Activated CD8-positive, alpha-beta memory T cell treated with anti-CD3 and anti-CD28 coated beads for 36 hours (primary cell): ENCODE results near the gene NCBP1. TPM values are rescaled to one million over a fixed set of nuclear protein-coding genes. Genes with fewer than 3 reads are reported as not detected.
"Not testable (repeated sequence)": the region's sequence is repeated elsewhere in the genome, so short reads cannot be mapped to it uniquely, and the experiment has no call there.

Experiments used
- CTCF ChIA-PET: fragments of 350-600 bp; sonication (Branson Sonifier 250); formaldehyde crosslinking; loops from one replicate; lab custom pipeline; 2021; ENCODE audit warnings: antibody characterized with exemption; lab: Charles Lee
- POLR2A ChIA-PET: fragments of 350-600 bp; sonication (Branson Sonifier 250); formaldehyde crosslinking; loops from one replicate; lab custom pipeline; 2021; ENCODE audit warnings: antibody characterized with exemption; lab: Charles Lee
- total RNA-seq, 2 experiments: library from RNA; stranded (reverse); gene quantifications; one replicate each; pipeline ENCODE4 v1.2.3, GENCODE V29; 2021

Gene NCBP1
- total RNA-seq = 10 to 100 TPM; 51.2 to 58.2 TPM

GRCh38 chr9:97632985-97633858 is at the start of gene NCBP1, which contains the start of gene TSTD2:
NCBP1 (plus strand) TSS chr9:97633821; CDS start chr9:97633882, 61 bp downstream.
TSTD2 (minus strand) TSS chr9:97633368; CDS start chr9:97627562, 5,806 bp downstream.
- ChIA-PET POLR2A (interaction anchor here (0.6 to 1.5 kb wide), 9 partner anchors 12 to 804 kb away, joined by 3 to 7 read pairs (median 4); partner anchors contain the start of gene XPA), CTCF (interaction anchor here (0.6 to 1.8 kb wide), 4 partner anchors 14 to 289 kb away, joined by 3 to 7 read pairs (median 3); partner anchors contain the start of gene TRMO)

DNA sequence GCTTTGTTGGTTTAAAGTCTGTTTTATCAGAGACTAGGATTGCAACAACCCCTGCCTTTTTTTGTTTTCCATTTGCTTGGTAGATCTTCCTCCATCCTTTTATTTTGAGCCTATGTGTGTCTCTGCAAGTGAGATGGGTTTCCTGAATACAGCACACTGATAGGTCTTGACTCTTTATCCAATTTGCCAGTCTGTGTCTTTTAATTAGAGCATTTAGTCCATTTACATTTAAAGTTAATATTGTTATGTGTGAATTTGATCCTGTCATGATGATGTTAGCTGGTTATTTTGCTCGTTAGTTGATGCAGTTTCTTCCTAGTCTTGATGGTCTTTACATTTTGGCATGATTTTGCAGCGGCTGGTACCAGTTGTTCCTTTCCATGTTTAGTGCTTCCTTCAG is 48.8 kb upstream of the NCBP1 start:
- POLR2A ChIA-PET, CTCF ChIA-PET: not testable (repeated sequence)

DNA sequence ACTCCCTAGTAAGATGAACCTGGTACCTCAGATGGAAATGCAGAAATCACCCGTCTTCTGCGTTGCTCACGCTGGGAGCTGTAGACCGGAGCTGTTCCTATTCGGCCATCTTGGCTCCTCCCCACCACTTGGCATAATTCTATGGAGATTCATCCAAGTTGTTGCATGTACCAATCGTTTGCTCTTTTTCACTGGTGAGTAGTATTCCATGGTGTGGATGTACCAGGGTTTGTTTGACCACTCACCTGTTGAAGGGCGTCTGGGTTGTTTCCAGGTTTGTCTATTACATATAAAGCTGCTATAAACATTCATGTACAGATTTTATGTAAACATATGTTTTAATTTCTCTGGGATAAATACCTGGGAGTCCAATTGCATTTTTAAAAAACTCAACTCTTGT is 46.7 kb upstream of the NCBP1 start:
- POLR2A ChIA-PET, CTCF ChIA-PET: not testable (repeated sequence)

DNA sequence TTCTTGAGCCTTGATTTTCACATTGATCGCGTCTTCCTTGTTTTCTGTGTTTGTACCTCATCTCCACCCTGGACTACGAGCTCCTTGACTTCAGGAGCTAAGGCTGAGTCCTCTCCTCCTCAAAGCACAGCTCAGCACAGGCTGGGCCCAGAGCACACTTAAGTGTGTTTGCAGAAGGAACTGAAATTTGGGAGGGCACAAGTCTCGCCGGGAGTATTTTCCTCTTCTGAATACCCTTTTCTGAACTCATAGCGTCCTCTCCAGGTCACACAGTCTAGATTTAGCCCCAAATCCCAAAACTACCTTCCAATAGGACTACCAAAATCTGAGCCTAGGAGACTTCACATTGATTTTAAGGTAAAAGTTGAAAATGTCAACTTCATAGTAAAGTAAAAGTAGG is 42.1 kb upstream of the NCBP1 start:
- ChIA-PET CTCF (no interaction called here), POLR2A (no interaction called here)

DNA sequence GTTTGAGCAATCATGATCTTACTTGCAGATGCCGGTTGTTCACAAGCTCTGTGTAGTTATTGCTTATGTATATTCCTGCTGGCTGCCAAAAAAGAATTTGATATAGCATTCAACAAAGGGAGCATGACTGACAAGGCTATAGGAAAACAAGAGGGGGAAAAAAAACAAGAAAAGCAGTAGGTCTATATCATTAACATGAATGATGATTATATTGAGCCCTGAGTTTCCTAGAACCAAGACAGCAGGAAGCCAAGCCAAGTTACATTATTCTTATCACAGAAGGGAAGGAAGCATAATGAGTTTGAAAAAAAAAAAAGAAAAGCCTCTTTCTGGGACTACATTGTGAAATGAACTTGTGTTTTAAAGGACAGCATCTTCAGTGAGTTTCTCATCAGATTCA is 41.5 kb upstream of the NCBP1 start:
- CTCF ChIA-PET = no interaction called here
- POLR2A ChIA-PET = no interaction called here

DNA sequence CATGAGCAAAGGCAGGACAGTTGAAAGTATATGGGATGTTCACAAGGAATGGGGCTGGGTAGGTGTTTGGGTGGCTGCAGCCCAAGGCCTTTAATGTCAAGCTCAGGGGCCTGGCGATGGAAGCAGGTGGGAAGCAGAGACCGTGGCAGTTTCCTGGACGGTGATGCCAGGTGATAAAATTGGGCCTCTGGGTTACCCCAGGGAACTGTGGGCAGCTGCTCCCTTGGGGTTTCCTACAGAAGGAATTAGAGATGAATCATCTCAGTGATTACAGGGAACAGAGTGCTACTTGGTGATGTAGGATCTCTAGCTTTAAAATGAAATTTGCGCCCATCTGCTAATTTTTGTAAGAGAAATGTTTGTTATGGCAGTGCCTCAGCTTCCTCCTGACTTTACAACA is 39.7 kb upstream of the NCBP1 start:
- ChIA-PET CTCF (no interaction called here), POLR2A (no interaction called here)

- ChIA-PET POLR2A (no interaction called here), CTCF (no interaction called here)
Measured at GRCh38 chr9:97594381-97594921, 39.2 kb upstream of the NCBP1 start.

DNA sequence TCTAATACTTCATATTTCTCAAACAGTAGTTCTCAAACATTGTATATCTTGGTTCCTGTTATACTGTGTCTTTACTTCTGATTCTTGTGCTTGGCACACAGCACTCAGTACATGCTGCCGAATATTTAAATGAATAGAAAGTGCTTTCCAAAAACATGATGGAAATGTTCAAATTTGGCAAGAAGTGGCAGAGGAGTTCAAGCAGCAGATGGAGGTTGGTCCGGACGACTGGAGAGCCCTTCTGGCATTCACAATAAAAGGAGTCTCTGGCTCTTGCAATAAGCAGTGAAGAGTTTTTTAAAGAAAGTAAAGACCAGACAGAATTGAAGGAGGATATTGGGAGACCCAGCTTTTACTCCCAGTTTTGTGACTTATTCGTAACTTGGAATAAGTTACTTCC is 36.7 kb upstream of the NCBP1 start:
- POLR2A ChIA-PET = no interaction called here
- CTCF ChIA-PET = no interaction called here

- ChIA-PET CTCF (interaction anchor here (0.5 to 2.9 kb wide), 27 partner anchors 8 to 1092 kb away, joined by 3 to 35 read pairs (median 4); partner anchors contain the start of gene TDRD7), POLR2A (interaction anchor here (0.6 to 0.7 kb wide), 2 partner anchors 130 to 201 kb away, joined by 3 to 4 read pairs; no protein-coding TSS in a partner anchor)
Measured at GRCh38 chr9:97598461-97599288, 34.9 kb upstream of the NCBP1 start.

DNA sequence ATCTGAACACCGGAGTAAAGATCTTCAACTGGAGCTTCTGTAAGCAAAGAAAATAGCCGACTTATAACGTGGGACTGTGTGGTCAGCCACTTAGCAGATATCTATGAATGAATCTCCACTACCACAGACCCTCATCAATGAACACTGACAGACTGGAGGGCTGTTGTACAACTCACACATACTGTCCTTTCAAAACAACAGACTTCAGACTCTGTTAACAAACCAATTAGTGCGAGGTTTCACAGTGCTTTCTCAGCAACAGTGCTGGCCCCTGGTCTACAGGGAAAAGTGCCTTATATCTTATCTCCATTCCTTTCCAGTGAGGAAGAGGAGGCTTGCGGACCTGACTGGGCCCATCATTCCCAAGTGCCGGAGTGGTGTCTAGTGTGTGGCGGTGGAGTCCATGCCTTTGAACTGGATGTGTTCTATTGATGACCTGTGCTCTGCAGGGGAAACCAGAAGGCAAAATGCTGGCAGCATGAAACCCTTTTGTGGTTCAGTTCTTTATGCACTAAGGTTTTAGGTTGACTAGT is 34.2 kb upstream of the NCBP1 start:
- POLR2A ChIA-PET = no interaction called here
- CTCF ChIA-PET = interaction anchor here (1.0 to 2.9 kb wide), 23 partner anchors 9 to 855 kb away, joined by 3 to 35 read pairs (median 5); no protein-coding TSS in a partner anchor

GRCh38 chr9:97600531-97601227 is 32.9 kb upstream of the NCBP1 start:
- ChIA-PET POLR2A (no interaction called here), CTCF (interaction anchor here (3.6 kb wide), 1 partner anchor 132 kb away, joined by 14 read pairs; no protein-coding TSS in a partner anchor)

GRCh38 chr9:97601228-97601898 is 32.3 kb upstream of the NCBP1 start:
- CTCF ChIA-PET = interaction anchor here (3.6 kb wide), 1 partner anchor 133 kb away, joined by 14 read pairs; no protein-coding TSS in a partner anchor

DNA sequence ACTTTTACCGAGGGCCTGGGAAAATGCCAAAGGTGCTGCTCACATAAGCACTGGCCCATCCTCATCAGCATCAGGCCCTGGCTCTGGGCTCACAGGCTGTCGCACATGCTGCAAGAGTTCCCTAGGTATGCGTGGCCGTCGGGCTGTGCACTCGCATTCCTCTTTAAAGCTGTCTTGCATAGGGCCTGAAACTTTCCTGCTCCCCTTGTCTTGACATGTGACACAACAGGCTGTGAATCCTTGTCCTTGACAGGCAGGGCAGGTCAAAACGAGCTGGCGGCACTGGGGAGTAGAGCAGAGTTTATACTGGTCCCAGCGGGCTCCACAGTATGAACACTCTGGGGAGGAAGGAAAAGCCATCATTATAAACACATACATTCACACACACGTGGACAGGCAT is 31.2 kb upstream of the NCBP1 start:
- CTCF ChIA-PET = interaction anchor here (1.4 to 3.6 kb wide), 2 partner anchors 134 to 190 kb away, joined by 4 to 14 read pairs; no protein-coding TSS in a partner anchor
- POLR2A ChIA-PET = no interaction called here

More at GRCh38 chr9:97601228-97601898, 32.3 kb upstream of the NCBP1 start:
- POLR2A ChIA-PET = interaction anchor here (0.6 kb wide), 1 partner anchor 141 kb away, joined by 4 read pairs; no protein-coding TSS in a partner anchor

DNA sequence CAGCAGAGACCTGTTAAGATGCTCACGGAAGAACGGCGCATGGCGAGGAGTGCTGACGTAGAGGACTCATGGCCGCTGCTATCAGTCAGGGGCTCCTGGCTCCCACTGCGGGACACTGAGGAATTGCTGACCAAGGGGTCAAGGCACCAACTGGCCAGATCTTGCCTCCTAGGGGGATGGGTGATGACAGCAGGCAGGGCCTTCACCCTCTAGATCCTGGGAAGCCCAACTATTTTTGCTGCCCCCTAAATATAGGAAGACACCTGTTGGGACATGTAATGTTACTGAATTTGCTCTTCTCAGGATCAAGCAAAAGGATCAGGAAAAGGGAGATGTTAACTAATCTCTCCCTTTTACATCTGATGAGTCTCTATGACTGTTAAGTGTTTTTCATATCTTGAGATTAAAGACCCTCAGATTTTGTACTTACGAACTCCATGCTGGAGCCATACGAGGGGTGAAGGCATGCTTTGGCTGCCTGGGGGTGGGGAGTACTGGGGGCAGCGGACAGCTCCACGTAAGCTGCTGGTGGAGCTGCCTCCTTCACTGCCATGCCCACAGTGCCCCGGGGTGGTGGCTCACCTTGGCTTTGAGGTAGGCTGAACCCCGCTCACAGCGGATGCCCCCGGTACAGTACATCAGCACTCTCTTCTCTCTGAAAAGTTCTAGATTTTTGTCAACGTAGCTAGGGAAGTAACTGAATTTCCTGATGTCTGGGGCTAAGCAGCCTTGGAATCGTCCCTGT is 28.5 kb upstream of the NCBP1 start:
- CTCF ChIA-PET = interaction anchor here (1.8 kb wide), 1 partner anchor 10 kb away, joined by 7 read pairs; no protein-coding TSS in a partner anchor
- POLR2A ChIA-PET = no interaction called here

- POLR2A ChIA-PET = no interaction called here
- CTCF ChIA-PET = interaction anchor here (0.6 to 2.2 kb wide), 13 partner anchors 9 to 510 kb away, joined by 3 to 11 read pairs (median 4); partner anchors contain the start of genes TDRD7 and TSTD2
Measured at GRCh38 chr9:97615439-97616072, 18.1 kb upstream of the NCBP1 start.

DNA sequence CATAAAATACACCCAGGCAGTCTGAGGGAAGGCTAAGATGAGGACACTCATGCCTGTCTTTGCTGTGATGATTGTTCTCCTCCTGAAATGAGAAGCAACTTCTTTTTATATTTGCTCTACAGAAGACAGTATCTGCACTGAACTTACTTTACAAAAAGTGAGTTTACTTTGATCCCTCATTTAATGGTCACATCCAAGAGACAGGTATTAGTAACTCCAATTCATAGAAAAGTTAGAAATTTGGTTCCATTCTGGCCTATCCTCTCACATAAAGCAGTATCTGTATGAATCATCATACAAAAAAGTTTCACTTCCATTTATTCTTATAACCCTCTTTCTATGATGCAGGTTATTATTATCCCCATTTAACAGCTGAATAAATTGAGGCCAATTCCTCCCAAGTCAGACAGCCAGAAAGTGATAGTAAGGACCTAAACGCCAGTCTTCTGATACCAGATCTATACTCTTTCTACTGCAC is 15.6 kb upstream of the NCBP1 start:
- CTCF ChIA-PET = no interaction called here
- POLR2A ChIA-PET = interaction anchor here (1.1 kb wide), 1 partner anchor 15 kb away, joined by 3 read pairs; the partner anchor contains the start of genes NCBP1 and TSTD2
